ENCODE data around the gene CYSTM1.

The CYSTM1 gene

GRCh38 chr5:140258016-140258415, 83.0 kb downstream of the CYSTM1 start:
- DNase-seq (ENCODE audit: low spot score): no peak

GRCh38 chr5:140258873-140259272, 83.9 kb downstream of the CYSTM1 start:
- no peak for DNase-seq (ENCODE audit: low spot score)

- no peak for DNase-seq (ENCODE audit: low spot score)
These were observed 84.5 kb downstream of the CYSTM1 start for GRCh38 chr5:140259500-140259899.

DNA sequence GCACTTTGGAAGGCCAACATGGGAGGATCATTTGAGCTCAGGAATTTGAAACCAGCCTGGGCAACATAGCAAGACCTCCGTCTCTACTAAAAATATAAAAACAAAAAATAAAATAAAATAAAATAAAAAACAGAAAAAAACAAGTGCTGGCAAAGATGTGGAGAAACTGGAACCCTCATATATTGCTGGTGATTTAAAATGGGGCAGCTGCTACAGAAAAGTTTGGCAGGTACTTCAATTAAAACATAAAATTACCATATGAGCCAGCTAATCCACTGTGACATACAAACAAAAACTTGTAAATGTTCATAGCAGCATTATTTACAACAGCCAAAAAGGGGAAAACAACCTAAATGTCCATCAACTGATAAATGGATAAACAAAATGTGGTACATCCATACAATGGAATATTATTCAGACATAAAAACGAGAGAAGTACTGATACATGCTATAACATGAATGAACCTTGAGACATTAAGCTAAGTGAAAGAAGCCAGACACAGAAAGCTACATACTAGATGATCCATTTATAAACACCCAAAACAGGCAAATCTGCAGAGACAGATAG, 85.2 kb downstream of the CYSTM1 start:
- DNase-seq (ENCODE audit: low spot score): no peak

- DNase-seq (ENCODE audit: low spot score): peak; percentile 62
These were observed 86.6 kb downstream of the CYSTM1 start for GRCh38 chr5:140261403-140262171.

GRCh38 chr5:140262221-140262620, 87.2 kb downstream of the CYSTM1 start:
- DNase-seq (ENCODE audit: low spot score): no peak

DNA sequence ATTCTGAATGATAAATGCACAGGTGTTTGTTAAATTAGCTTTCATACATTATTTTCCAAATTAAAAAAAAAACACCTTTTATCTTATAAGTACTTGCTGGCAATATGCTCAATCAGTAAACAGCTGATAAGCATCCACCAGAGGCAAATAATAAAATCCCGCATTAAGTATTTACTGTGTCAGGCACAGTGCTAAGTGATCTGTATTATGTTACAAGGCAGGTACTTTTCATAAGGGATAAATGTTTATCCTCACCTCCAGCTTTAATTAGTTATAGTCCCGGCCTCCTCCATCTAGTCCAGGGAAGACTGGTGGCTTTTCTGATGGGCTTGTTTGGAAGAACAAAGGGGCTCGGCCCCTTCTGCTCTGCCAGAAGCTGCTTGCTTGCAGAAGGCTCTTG, 87.9 kb downstream of the CYSTM1 start:
- DNase-seq (ENCODE audit: low spot score): no peak

GRCh38 chr5:140265845-140266244, 90.9 kb downstream of the CYSTM1 start:
- no peak for DNase-seq (ENCODE audit: low spot score)

- DNase-seq (ENCODE audit: low spot score): no peak
These were observed 91.6 kb downstream of the CYSTM1 start for GRCh38 chr5:140266471-140267200.

DNA sequence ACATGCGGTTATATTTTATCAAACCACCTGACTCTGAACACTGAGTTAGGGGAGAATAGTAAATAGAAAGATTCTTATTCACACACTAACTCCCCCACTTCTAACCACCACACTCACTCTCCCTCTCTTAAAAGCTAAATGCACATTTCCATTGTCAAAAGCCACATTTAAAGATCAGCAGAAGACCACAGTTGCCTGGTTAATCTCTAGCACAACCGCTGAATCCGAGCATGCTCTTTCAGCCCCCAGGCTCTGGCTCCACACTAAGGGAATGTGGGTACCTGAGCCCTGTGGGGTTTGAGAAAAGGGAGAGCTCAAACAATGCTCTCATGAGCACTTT, 92.2 kb downstream of the CYSTM1 start:
- DNase-seq (ENCODE audit: low spot score): no peak

DNA sequence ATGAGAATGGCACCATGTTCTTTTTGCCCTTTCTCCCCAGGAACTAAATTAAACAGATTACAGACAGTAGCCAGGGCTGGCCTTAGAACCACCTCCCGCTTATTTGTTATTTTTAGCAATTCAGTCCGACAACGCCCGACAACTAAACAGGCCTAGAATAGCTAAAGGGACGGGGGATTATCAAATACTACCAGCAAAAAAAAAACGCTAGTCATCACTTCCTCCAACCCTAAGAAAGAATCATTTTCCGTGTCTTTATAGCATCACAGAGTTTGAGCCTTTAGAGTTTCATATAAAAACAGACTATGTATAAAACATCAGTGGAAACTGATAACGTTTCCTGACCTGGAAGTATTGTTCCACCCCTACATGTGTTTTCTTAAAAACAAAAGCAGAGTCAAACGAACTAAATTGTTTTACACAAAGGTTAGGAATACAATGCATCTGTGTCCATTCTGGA, 92.6 kb downstream of the CYSTM1 start:
- DNase-seq (ENCODE audit: low spot score): no peak

DNA sequence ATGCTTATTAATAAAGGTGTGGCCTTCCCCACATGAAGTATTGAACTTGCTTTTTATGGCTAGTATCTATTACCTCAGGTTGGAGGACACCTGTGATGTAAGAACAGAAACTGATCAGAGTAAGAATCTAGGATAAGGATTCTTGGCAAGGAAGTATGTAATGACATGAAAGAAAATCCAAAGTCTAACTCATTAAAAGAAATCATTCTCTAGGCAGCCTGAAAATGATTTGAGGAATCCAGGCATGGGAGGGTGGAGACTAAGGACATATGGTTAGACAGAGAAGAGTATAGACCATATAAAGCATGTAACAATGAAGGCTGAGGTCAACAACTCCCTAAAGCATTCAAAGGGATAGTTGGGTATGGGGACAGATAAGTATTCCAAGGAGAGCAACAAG, 95.0 kb downstream of the CYSTM1 start:
- DNase-seq (ENCODE audit: low spot score): no peak

DNA sequence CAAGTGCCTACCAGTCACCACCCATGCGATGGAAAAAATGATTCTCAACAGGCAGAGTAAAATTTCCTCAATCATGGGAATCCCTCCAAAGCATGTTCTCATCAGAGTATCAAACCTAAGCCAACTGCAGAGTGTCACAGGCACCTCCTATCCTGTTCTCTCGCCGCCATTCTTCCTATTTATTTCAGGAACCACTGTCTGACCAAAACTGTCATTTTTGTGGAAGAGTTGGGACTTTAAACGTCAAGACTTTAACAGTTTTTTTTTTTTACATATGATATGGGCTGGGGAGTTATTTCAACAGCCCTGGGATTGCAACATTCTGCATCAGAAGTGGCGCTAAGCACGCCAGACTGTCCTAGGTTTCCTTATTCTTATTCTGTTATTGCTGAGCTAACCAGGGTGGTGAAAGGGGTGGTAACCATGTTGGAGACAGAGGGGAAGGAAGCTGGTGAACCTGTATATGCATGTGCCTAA, 98.5 kb downstream of the CYSTM1 start:
- no peak for DNase-seq (ENCODE audit: low spot score)

DNA sequence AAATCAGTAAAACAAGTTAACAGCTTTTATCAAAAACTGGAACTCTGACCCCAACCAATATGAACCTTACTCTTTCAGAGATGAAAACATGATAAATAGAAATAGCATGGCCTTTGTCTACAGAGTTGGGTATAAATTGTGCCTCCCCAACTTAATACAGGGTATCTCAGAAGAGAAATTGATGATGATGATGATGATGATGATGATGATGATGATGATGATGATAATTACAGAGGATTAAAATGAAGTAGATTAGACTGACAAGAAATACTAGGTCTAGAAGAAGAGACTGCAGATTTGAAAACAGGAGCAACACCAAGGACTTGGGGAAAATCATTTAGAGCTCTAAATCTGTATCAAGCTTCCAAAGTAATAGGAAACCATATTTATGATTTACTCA, 100.8 kb downstream of the CYSTM1 start:
- DNase-seq (ENCODE audit: low spot score): no peak

DNA sequence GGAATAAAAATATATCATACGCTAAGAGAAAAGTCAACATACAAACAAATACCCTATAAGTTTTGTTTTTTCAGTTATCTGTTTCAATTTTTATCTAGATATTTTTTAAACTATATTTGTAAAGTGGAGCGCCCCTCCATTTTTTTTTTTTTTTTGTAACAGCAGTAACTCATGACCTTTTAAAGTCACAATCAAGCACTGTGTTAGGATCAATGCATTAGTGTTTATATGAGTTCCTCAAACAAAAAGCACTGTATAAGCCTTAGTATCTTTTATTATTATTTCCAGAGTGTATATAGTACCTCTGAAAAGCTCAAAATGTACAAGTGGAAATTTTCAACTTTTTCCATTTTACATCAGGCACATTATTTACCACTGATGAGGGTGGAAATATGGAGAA, 107.3 kb downstream of the CYSTM1 start:
- no peak for DNase-seq (ENCODE audit: low spot score)

DNA sequence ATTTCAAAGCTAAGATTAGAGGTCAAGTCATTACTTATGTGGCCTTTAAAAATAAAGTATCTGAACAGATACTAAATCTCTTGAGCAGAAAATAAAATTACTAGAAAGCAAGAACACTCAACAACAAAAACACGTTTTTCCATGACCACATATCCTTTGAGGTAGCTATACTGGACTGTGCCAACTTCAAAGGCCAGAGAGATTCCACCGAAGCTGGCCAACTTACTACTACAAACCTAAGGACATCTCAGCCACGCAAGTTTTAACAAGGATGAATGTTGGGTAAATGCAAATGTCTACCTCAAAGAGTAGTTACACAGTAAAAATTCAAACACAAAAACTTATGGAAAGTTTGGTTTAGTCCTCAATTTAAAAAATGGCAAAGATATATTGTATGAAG, 109.0 kb downstream of the CYSTM1 start:
- DNase-seq (ENCODE audit: low spot score): no peak

DNA sequence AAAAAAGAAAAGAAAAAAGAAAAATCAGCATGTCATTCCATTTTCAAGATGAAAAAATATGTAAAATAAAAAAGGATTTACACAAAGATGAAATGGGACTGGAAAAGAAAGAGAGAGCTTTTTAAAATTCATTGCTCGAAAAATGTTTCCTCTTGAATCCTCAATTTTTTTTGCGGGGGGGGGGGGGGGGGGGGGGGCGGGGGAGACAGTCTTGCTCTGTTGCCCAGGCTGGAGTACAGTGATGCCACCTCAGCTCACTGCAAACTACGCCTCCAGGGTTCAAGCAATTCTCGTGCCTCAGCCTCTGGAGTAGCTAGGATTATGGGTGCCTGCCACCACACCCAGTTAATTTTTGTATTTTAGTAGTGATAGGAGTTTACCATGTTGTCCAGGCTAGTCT, 111.4 kb downstream of the CYSTM1 start:
- DNase-seq (ENCODE audit: low spot score): no peak

- no peak for DNase-seq (ENCODE audit: low spot score)
These were observed 113.0 kb downstream of the CYSTM1 start for GRCh38 chr5:140287801-140288521.

DNA sequence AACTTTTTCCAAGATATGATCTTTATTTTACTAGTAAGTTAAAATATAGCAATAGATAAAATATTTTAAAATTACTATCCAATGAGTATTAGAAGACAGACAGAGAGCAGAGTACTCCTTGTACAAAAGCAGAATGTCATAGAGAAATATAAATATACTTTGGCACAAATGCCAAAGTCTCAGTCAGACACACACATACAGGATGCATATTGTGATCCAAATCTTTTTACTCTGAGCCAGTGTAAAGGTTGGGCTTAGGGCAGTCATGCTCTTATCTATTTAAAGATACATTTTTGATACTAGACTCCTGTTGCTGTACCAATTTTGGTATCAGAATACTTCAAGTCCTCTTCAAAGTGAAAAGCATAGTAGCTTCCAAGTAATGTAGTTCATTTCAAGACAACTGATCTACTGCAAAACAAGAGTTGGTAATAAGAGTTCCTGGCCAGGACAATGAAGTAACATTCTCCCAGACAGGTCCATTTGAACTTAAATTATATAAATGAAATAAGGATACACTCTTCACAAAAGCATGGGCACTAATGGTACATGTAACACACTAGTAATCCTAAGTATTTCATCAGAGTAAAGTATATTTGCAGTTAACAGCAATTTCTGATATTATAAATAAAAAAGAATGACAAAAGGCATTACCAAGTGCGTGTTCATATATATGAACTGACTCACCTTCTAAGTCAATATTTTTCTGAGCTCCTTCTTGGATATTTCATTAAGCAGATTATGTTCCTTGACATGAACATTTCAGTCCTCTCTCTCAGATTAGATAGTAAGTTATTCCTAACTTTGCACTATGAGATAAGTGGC, 117.4 kb downstream of the CYSTM1 start:
- DNase-seq (ENCODE audit: low spot score): no peak
